DOHH2 (cell line): ENCODE results near the gene CPA5.

Source experiments
- H3F3A ChIP-seq: fragments of 200-600 bp; sonication (generic), shearing (Covaris generic); 2 replicates; pipeline ENCODE4 v1.6.0; 2016; ENCODE audit warnings: antibody characterized with exemption, mild to moderate bottlenecking; ENCODE audit not compliant: control insufficient read depth, insufficient read depth
- H3K27ac ChIP-seq: fragments of 200-600 bp; sonication (generic); 2 replicates; pipeline ENCODE4 v1.5.1; 2014; ENCODE audit warnings: low read depth, mild to moderate bottlenecking, low read length, moderate library complexity
- H3K27me3 ChIP-seq: fragments of 200-600 bp; sonication (generic); 2 replicates; pipeline ENCODE4 v1.6.1; 2014; ENCODE audit warnings: mild to moderate bottlenecking, low read length, mixed read lengths; ENCODE audit not compliant: control insufficient read depth
- H3K36me3 ChIP-seq: fragments of 200-600 bp; sonication (generic); 2 replicates; pipeline ENCODE4 v1.6.1; 2014; ENCODE audit warnings: mild to moderate bottlenecking, low read length, moderate library complexity, mixed read lengths; ENCODE audit not compliant: control insufficient read depth
- H3K4me1 ChIP-seq: fragments of 200-600 bp; sonication (generic); 2 replicates; pipeline ENCODE4 v1.6.1; 2014; ENCODE audit warnings: mild to moderate bottlenecking, low read length, mixed read lengths; ENCODE audit not compliant: control insufficient read depth
- H3K4me2 ChIP-seq: fragments of 200-600 bp; sonication (generic); 2 replicates; pipeline ENCODE4 v1.6.0; 2014; ENCODE audit warnings: mild to moderate bottlenecking, low read length, moderate library complexity
- H3K4me3 ChIP-seq: fragments of 200-600 bp; sonication (generic); 2 replicates; pipeline ENCODE4 v1.5.1; 2014; ENCODE audit warnings: mild to moderate bottlenecking, low read length, mixed read lengths
- H3K79me2 ChIP-seq: fragments of 200-600 bp; sonication (generic); 2 replicates; pipeline ENCODE4 v1.6.1; 2014; ENCODE audit warnings: mild to moderate bottlenecking, low read length, mixed read lengths; ENCODE audit not compliant: control insufficient read depth
- H3K9me2 ChIP-seq: fragments of 200-600 bp; sonication (generic); replicated peaks from 2 replicates; pipeline ENCODE4 v1.6.1; 2014; ENCODE audit warnings: mild to moderate bottlenecking, low read length, mixed read lengths; ENCODE audit not compliant: control insufficient read depth
- H3K9me3 ChIP-seq: fragments of 200-600 bp; sonication (generic); 2 replicates; pipeline ENCODE4 v1.6.1; 2014; ENCODE audit warnings: antibody characterized with exemption, low read length, mixed read lengths; ENCODE audit not compliant: control insufficient read depth, insufficient read depth
- H4K20me1 ChIP-seq: fragments of 200-600 bp; sonication (generic); 2 replicates; pipeline ENCODE4 v1.6.0; 2014; ENCODE audit warnings: low read depth, mild to moderate bottlenecking, antibody characterized with exemption, low read length, moderate library complexity; ENCODE audit not compliant: control insufficient read depth, insufficient read depth
- CTCF ChIP-seq: fragments of 200-600 bp; sonication (generic); IDR thresholded peaks from one replicate; pipeline ENCODE4 v1.5.1; 2014; ENCODE audit warnings: antibody characterized with exemption, mild to moderate bottlenecking, low read depth, low read length; ENCODE audit not compliant: poor library complexity, severe bottlenecking
- EZH2phosphoT487 ChIP-seq: fragments of 200-600 bp; sonication (generic); IDR thresholded peaks from 2 replicates; pipeline ENCODE4 v1.6.1; 2017; ENCODE audit warnings: borderline replicate concordance, mild to moderate bottlenecking, antibody characterized with exemption, low read length, moderate library complexity, mixed read lengths

CPA5 gene

GRCh38 chr7:130397051-130397757 lies 52.6 kb downstream of the CPA5 start:
- TF ChIP-seq EZH2phosphoT487 (no peak), CTCF (no peak)
- no peak overlapping the region for H3K27ac ChIP-seq
- H3F3A ChIP-seq: no peaks in the 10 kb centered on the region
- no peaks in the 10 kb centered on the region for H3K9me3 ChIP-seq
- no peaks in the 10 kb centered on the region for H3K27me3 ChIP-seq
- H3K4me3 ChIP-seq: no peak overlapping the region
- no peaks in the 10 kb centered on the region for H4K20me1 ChIP-seq
- peaks cover 17% of the 10 kb centered on the region for H3K36me3 ChIP-seq
- no peaks in the 10 kb centered on the region for H3K79me2 ChIP-seq
- H3K4me2 ChIP-seq: no peak overlapping the region
- no peaks in the 10 kb centered on the region for H3K9me2 ChIP-seq
- H3K4me1 ChIP-seq: no peaks in the 10 kb centered on the region

GRCh38 chr7:130397758-130398073 lies 53.1 kb downstream of the CPA5 start:
- Histone ChIP-seq H3K27me3 (no peaks in the 10 kb centered on the region), H3F3A (no peaks in the 10 kb centered on the region), H3K27ac (no peak overlapping the region), H3K9me3 (no peaks in the 10 kb centered on the region), H4K20me1 (no peaks in the 10 kb centered on the region), H3K4me3 (no peak overlapping the region), H3K9me2 (no peaks in the 10 kb centered on the region), H3K36me3 (peaks cover 21% of the 10 kb centered on the region), H3K4me2 (no peak overlapping the region), H3K4me1 (no peaks in the 10 kb centered on the region), H3K79me2 (no peaks in the 10 kb centered on the region)
- TF ChIP-seq EZH2phosphoT487 (no peak), CTCF (no peak)

- Histone ChIP-seq H3K79me2 (no peaks in the 10 kb centered on the region), H3F3A (no peaks in the 10 kb centered on the region), H3K27ac (no peak overlapping the region), H3K9me2 (no peaks in the 10 kb centered on the region), H4K20me1 (no peaks in the 10 kb centered on the region), H3K27me3 (no peaks in the 10 kb centered on the region), H3K4me1 (no peaks in the 10 kb centered on the region), H3K9me3 (no peaks in the 10 kb centered on the region), H3K36me3 (peaks cover 29% of the 10 kb centered on the region), H3K4me2 (no peak overlapping the region), H3K4me3 (no peak overlapping the region)
- TF ChIP-seq CTCF (no peak), EZH2phosphoT487 (no peak)
Measured at GRCh38 chr7:130398526-130399090, 54.0 kb downstream of the CPA5 start.
